Muscle layer of colon (tissue), 2 donors: ENCODE results near the gene CHCHD4.
"Not testable (repeated sequence)": the region's sequence is repeated elsewhere in the genome, so short reads cannot be mapped to it uniquely, and the experiment has no call there.

Source experiments
- H3K27ac ChIP-seq: one replicate; pipeline ENCODE4 v1.7.0; 2013; ENCODE audit warnings: low read depth, mild to moderate bottlenecking, low read length, moderate library complexity
- H3K27me3 ChIP-seq, 2 donors: one replicate each; pipeline ENCODE4 v1.7.0; 2013; ENCODE audit warnings: low read length in 2 of 2, mild to moderate bottlenecking in 2 of 2; ENCODE audit not compliant: insufficient read depth in 2 of 2, control insufficient read depth in 1 of 2
- H3K36me3 ChIP-seq: one replicate; pipeline ENCODE4 v1.7.0; 2013; ENCODE audit warnings: mild to moderate bottlenecking, low read length; ENCODE audit not compliant: insufficient read depth
- H3K4me1 ChIP-seq: one replicate; pipeline ENCODE4 v1.7.0; 2013; ENCODE audit warnings: mild to moderate bottlenecking, low read length; ENCODE audit not compliant: insufficient read depth
- H3K4me3 ChIP-seq, 2 donors: one replicate each; pipeline ENCODE4 v1.7.0; 2013; ENCODE audit warnings: low read length in 2 of 2, low read depth in 1 of 2, mild to moderate bottlenecking in 1 of 2, moderate library complexity in 1 of 2
- H3K9ac ChIP-seq: one replicate; pipeline ENCODE4 v1.7.0; 2013; ENCODE audit warnings: low read length
- H3K9me3 ChIP-seq: one replicate; pipeline ENCODE4 v1.7.0; 2013; ENCODE audit warnings: mild to moderate bottlenecking, low read length
- donor health status: abdominal sarcoma.
- donor health status: Adenocarcinoma of cecum.

CHCHD4 gene

GRCh38 chr3:14077310-14077709 lies 47.4 kb downstream of the CHCHD4 start:
- Histone ChIP-seq H3K27me3 (no peaks in the 10 kb centered on the region), H3K4me3 (no peak overlapping the region), H3K9me3 (no peaks in the 10 kb centered on the region), H3K27ac (no peak overlapping the region), H3K36me3 (no peaks in the 10 kb centered on the region), H3K9ac (no peak overlapping the region), H3K4me1 (no peaks in the 10 kb centered on the region)

- not testable (repeated sequence) for H3K4me3 ChIP-seq, H3K4me1 ChIP-seq, H3K36me3 ChIP-seq, H3K27ac ChIP-seq, H3K9ac ChIP-seq, H3K9me3 ChIP-seq, H3K27me3 ChIP-seq
Measured at GRCh38 chr3:14075233-14075632, 49.4 kb downstream of the CHCHD4 start.

- H3K4me1 ChIP-seq = no peaks in the 10 kb centered on the region
- no peak overlapping the region for H3K4me3 ChIP-seq
- H3K36me3 ChIP-seq = no peaks in the 10 kb centered on the region
- H3K9me3 ChIP-seq = no peaks in the 10 kb centered on the region
- no peaks in the 10 kb centered on the region for H3K27me3 ChIP-seq
- H3K27ac ChIP-seq = no peak overlapping the region
- no peak overlapping the region for H3K9ac ChIP-seq
Measured at GRCh38 chr3:14064910-14065309, 59.8 kb downstream of the CHCHD4 start.

- Histone ChIP-seq H3K4me1 (no peaks in the 10 kb centered on the region), H3K36me3 (no peaks in the 10 kb centered on the region), H3K27ac (no peak overlapping the region), H3K9ac (no peak overlapping the region), H3K27me3 (no peaks in the 10 kb centered on the region), H3K9me3 (no peaks in the 10 kb centered on the region), H3K4me3 (no peak overlapping the region)
Measured at GRCh38 chr3:14063152-14063551, 61.5 kb downstream of the CHCHD4 start.
